ENCODE data around the gene B4GAT1.

DNA sequence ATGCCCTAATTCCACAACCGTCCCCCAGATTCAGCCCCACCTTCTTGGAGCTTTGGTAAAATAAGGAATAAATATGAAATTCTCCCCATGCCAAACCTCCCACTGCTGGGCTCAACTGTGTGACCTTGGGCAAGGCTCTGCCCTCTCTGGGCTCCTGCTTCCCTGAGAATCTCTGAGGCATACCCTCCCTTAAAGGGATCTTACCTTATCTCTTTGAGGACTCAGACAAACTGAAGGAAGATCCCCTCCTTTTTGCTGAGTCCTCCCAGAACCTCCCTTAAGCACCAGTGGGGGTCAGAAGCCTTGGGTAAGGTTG lies 33.3 kb downstream of the B4GAT1 start:
- TF ChIP-seq, protein P1, sequence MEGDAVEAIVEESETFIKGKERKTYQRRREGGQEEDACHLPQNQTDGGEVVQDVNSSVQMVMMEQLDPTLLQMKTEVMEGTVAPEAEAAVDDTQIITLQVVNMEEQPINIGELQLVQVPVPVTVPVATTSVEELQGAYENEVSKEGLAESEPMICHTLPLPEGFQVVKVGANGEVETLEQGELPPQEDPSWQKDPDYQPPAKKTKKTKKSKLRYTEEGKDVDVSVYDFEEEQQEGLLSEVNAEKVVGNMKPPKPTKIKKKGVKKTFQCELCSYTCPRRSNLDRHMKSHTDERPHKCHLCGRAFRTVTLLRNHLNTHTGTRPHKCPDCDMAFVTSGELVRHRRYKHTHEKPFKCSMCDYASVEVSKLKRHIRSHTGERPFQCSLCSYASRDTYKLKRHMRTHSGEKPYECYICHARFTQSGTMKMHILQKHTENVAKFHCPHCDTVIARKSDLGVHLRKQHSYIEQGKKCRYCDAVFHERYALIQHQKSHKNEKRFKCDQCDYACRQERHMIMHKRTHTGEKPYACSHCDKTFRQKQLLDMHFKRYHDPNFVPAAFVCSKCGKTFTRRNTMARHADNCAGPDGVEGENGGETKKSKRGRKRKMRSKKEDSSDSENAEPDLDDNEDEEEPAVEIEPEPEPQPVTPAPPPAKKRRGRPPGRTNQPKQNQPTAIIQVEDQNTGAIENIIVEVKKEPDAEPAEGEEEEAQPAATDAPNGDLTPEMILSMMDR (IDR thresholded peaks at IDR 0.05; ENCODE audit: low read depth, low read length) = no peak
- no peak for TF ChIP-seq EZH2phosphoT487 (IDR thresholded peaks at IDR 0.05; ENCODE audit: low read depth)

Data from OCI-LY3 (cell line).